H1 (cell line): ENCODE data around the gene PDE4D. TPM values are rescaled to one million over a fixed set of nuclear protein-coding genes. Genes with fewer than 3 reads are reported as not detected.

Experiments
- CTCF ChIA-PET: fragments of 300-600 bp; sonication (Branson Sonifier 250); formaldehyde crosslinking; loops from one replicate; lab custom pipeline; 2021; ENCODE audit not compliant: partially characterized antibody; lab: Charles Lee
- POLR2A ChIA-PET: fragments of 300-600 bp; sonication (Branson Sonifier 250); formaldehyde crosslinking; loops from one replicate; lab custom pipeline; 2021; ENCODE audit warnings: inconsistent platforms; ENCODE audit not compliant: partially characterized antibody; lab: Charles Lee
- DNase-seq, 2 experiments: peaks; one replicate each; pipeline versions ENCODE4 v3.0.0 to v3.0.0-alpha.2; 2010 to 2022; ENCODE audit warnings: low spot score in 2 of 2, low read depth in 1 of 2, mixed read lengths in 1 of 2
- FAIRE-seq: peaks from 2 replicates; lab custom pipeline; 2011; peaks lifted over from hg19 to GRCh38; lab: Jason Lieb, UNC
- H2AFZ ChIP-seq: 2 replicates; pipeline ENCODE4 v1.8.1; 2012; ENCODE audit warnings: low read length, inconsistent platforms
- H2AK5ac ChIP-seq: 2 replicates; pipeline ENCODE4 v1.6.1; 2013; ENCODE audit warnings: low read depth, low read length
- H2BK120ac ChIP-seq: replicated peaks from 2 replicates; pipeline ENCODE3; 2013; ENCODE audit warnings: low read depth, low read length, inconsistent platforms
- H2BK12ac ChIP-seq: 2 replicates; pipeline ENCODE4 v1.6.1; 2013; ENCODE audit warnings: low read depth, low read length
- H2BK15ac ChIP-seq: 2 replicates; pipeline ENCODE4 v1.6.1; 2013; ENCODE audit warnings: low read length
- H2BK20ac ChIP-seq: 2 replicates; pipeline ENCODE4 v1.6.1; 2013; ENCODE audit warnings: low read length
- H2BK5ac ChIP-seq: 2 replicates; pipeline ENCODE4 v1.6.1; 2013; ENCODE audit warnings: low read depth, low read length
- H3K14ac ChIP-seq: 2 replicates; pipeline ENCODE4 v1.6.1; 2013; ENCODE audit warnings: inconsistent platforms; ENCODE audit not compliant: insufficient read length
- H3K18ac ChIP-seq: 2 replicates; pipeline ENCODE4 v1.6.1; 2013; ENCODE audit warnings: low read length; ENCODE audit errors: extremely low read depth
- H3K23ac ChIP-seq: 2 replicates; pipeline ENCODE4 v1.6.1; 2013; ENCODE audit warnings: inconsistent platforms; ENCODE audit not compliant: insufficient read length
- H3K23me2 ChIP-seq: 2 replicates; pipeline ENCODE4 v1.6.1; 2013; ENCODE audit warnings: low read depth, low read length
- H3K27ac ChIP-seq: 2 replicates; pipeline ENCODE4 v1.6.1; 2011; ENCODE audit warnings: low read depth, low read length, inconsistent platforms
- H3K27me3 ChIP-seq, 4 experiments: replicated peaks in 1 of 4; 1 replicate in 1 of 4; 2 replicates in 3 of 4; pipeline versions ENCODE4 v1.6.1 to v1.8.1; 2011 to 2013; ENCODE audit warnings: low read length in 3 of 4, mild to moderate bottlenecking in 3 of 4, inconsistent platforms in 2 of 4, mixed read lengths in 2 of 4, moderate library complexity in 1 of 4; ENCODE audit not compliant: control insufficient read depth in 3 of 4, insufficient read depth in 3 of 4; ENCODE audit errors: extremely low read depth in 1 of 4
- H3K36me3 ChIP-seq, 4 experiments: 2 replicates each; pipeline versions ENCODE4 v1.6.1 to v1.8.1; 2011 to 2013; ENCODE audit warnings: mild to moderate bottlenecking in 4 of 4, low read length in 3 of 4, moderate library complexity in 2 of 4, control low read depth in 1 of 4, inconsistent platforms in 1 of 4; ENCODE audit not compliant: insufficient read depth in 4 of 4, control insufficient read depth in 2 of 4
- H3K4ac ChIP-seq: replicated peaks from 2 replicates; pipeline ENCODE3; 2013; ENCODE audit warnings: low read length, low read depth, mixed read lengths, inconsistent platforms; ENCODE audit not compliant: insufficient read length
- H3K4me1 ChIP-seq, 4 experiments: replicated peaks in 1 of 4; 1 replicate in 1 of 4; 2 replicates in 3 of 4; pipeline versions ENCODE4 v1.6.1 to v1.8.1; 2011 to 2013; ENCODE audit warnings: low read length in 3 of 4, inconsistent platforms in 2 of 4, mixed read lengths in 1 of 4; ENCODE audit not compliant: insufficient read depth in 4 of 4, control insufficient read depth in 3 of 4
- H3K4me2 ChIP-seq, 2 experiments: 2 replicates each; pipeline versions ENCODE4 v1.6.1 to v1.8.1; 2011 to 2013; ENCODE audit warnings: low read depth in 2 of 2, low read length in 2 of 2, control low read depth in 1 of 2, inconsistent platforms in 1 of 2, mild to moderate bottlenecking in 1 of 2; ENCODE audit not compliant: insufficient read depth in 1 of 2
- H3K4me3 ChIP-seq, 4 experiments: fragments of 200-600, 300-600 bp in 1 of 4; sonication (generic), shearing (Covaris generic), sonication (Bioruptor Twin) in 1 of 4; 2 replicates each; pipeline versions ENCODE4 v1.5.1 to v1.8.1; 2011 to 2016; ENCODE audit warnings: low read length in 4 of 4, low read depth in 3 of 4, control low read depth in 2 of 4, inconsistent platforms in 2 of 4, mild to moderate bottlenecking in 2 of 4, mixed read lengths in 1 of 4, moderate library complexity in 1 of 4; ENCODE audit not compliant: insufficient read depth in 2 of 4; ENCODE audit errors: extremely low read depth in 1 of 4
- H3K56ac ChIP-seq: replicated peaks from 2 replicates; pipeline ENCODE3; 2013; ENCODE audit warnings: low read depth, mild to moderate bottlenecking, mixed read lengths, low read length, inconsistent platforms; ENCODE audit not compliant: insufficient read length
- H3K79me1 ChIP-seq: 2 replicates; pipeline ENCODE4 v1.6.1; 2013; ENCODE audit warnings: low read depth, low read length, control low read depth
- H3K79me2 ChIP-seq, 2 experiments: 2 replicates each; pipeline versions ENCODE4 v1.6.1 to v1.8.1; 2012 to 2013; ENCODE audit warnings: low read length in 2 of 2, mild to moderate bottlenecking in 2 of 2, inconsistent platforms in 1 of 2; ENCODE audit not compliant: insufficient read depth in 2 of 2, control insufficient read depth in 1 of 2
- H3K9ac ChIP-seq, 4 experiments: replicated peaks in 1 of 4; 1 replicate in 1 of 4; 2 replicates in 3 of 4; pipeline versions ENCODE4 v1.6.1 to v1.8.1; 2011 to 2013; ENCODE audit warnings: low read depth in 3 of 4, low read length in 3 of 4, control low read depth in 2 of 4, mild to moderate bottlenecking in 2 of 4, moderate library complexity in 2 of 4, inconsistent platforms in 1 of 4; ENCODE audit errors: extremely low read depth in 1 of 4
- H3K9me3 ChIP-seq, 2 experiments: 2 replicates each; pipeline versions ENCODE4 v1.6.1 to v1.8.1; 2012 to 2013; ENCODE audit warnings: mild to moderate bottlenecking in 2 of 2, moderate library complexity in 2 of 2, control low read depth in 1 of 2, inconsistent platforms in 1 of 2, low read depth in 1 of 2, low read length in 1 of 2, mixed read lengths in 1 of 2; ENCODE audit not compliant: insufficient read depth in 2 of 2
- H4K20me1 ChIP-seq, 2 experiments: replicated peaks in 1 of 2; 2 replicates each; pipeline versions ENCODE3 to v1.8.1; 2011 to 2013; ENCODE audit warnings: inconsistent platforms in 2 of 2, low read length in 2 of 2, mild to moderate bottlenecking in 1 of 2; ENCODE audit not compliant: insufficient read depth in 2 of 2, control insufficient read depth in 1 of 2
- H4K5ac ChIP-seq: 2 replicates; pipeline ENCODE4 v1.6.1; 2013; ENCODE audit warnings: low read length, low read depth, mixed read lengths, inconsistent platforms; ENCODE audit not compliant: insufficient read length
- H4K8ac ChIP-seq: 2 replicates; pipeline ENCODE4 v1.8.0; 2013; ENCODE audit warnings: mild to moderate bottlenecking, moderate library complexity, low read length, inconsistent platforms; ENCODE audit not compliant: insufficient read depth; ENCODE audit errors: extremely low read depth
- H4K91ac ChIP-seq: replicated peaks from 2 replicates; pipeline ENCODE3; 2013; ENCODE audit warnings: low read length, mixed read lengths, inconsistent platforms; ENCODE audit not compliant: insufficient read length
- BACH1 ChIP-seq: IDR thresholded peaks from 2 replicates; pipeline ENCODE4 v1.6.1; 2012; ENCODE audit warnings: low read length, improper control_type of control experiment
- CBX5 ChIP-seq: fragments of 300-800, 300-1000 bp; sonication (generic); IDR thresholded peaks from 2 replicates; pipeline ENCODE4 v1.7.1; 2016; ENCODE audit warnings: antibody characterized with exemption, low read length, low read depth
- CBX8 ChIP-seq: fragments of 300-800, 300-1000 bp; sonication (generic); IDR thresholded peaks from 2 replicates; pipeline ENCODE4 v1.7.1; 2016; ENCODE audit warnings: low read depth, low read length, borderline replicate concordance
- EZH2 ChIP-seq: fragments of 200-600 bp; sonication (generic); IDR thresholded peaks from 2 replicates; pipeline ENCODE4 v1.7.1; 2012; ENCODE audit warnings: low read depth, mild to moderate bottlenecking, moderate library complexity, low read length, inconsistent platforms; ENCODE audit not compliant: severe bottlenecking
- KDM1A ChIP-seq: fragments of 200-600, 300-600 bp; sonication (generic); IDR thresholded peaks from 2 replicates; pipeline ENCODE4 v1.7.1; 2016; ENCODE audit warnings: mild to moderate bottlenecking, low read length, borderline replicate concordance
- POLR2A ChIP-seq, 2 experiments: IDR thresholded peaks; 1 replicate in 1 of 2; 2 replicates in 1 of 2; pipeline ENCODE4 v1.6.1; 2011; ENCODE audit warnings: low read depth in 2 of 2, low read length in 2 of 2, mild to moderate bottlenecking in 2 of 2; ENCODE audit errors: control extremely low read depth in 1 of 2
- RXRA ChIP-seq: IDR thresholded peaks from 2 replicates; pipeline ENCODE4 v1.6.1; 2011; ENCODE audit warnings: low read depth, mild to moderate bottlenecking, low read length, moderate library complexity; ENCODE audit not compliant: insufficient read depth
- SRF ChIP-seq: IDR thresholded peaks from 2 replicates; pipeline ENCODE4 v1.6.1; 2011; ENCODE audit warnings: mild to moderate bottlenecking, low read depth, low read length, moderate library complexity
- TAF1 ChIP-seq: IDR thresholded peaks from 2 replicates; pipeline ENCODE4 v1.6.1; 2011; ENCODE audit warnings: mild to moderate bottlenecking, low read depth, low read length
- TAF7 ChIP-seq: optimal IDR thresholded peaks from 2 replicates; pipeline ENCODE3; 2011; ENCODE audit warnings: low read depth, mild to moderate bottlenecking, inconsistent platforms, low read length, moderate library complexity, borderline replicate concordance
- TBP ChIP-seq: IDR thresholded peaks from 2 replicates; pipeline ENCODE4 v1.6.1; 2011; ENCODE audit warnings: low read depth, low read length, improper control_type of control experiment
- YY1 ChIP-seq: IDR thresholded peaks from 2 replicates; pipeline ENCODE4 v1.6.1; 2011; ENCODE audit warnings: low read depth, mild to moderate bottlenecking, low read length
- WGBS, 2 experiments: shearing (Covaris generic) in 1 of 2; methylation state at CpG; one replicate each; pipeline versions ENCODE4 v1.1.6 to v1.1.7; 2013 to 2015; ENCODE audit warnings: low lambda C conversion rate in 2 of 2, mixed read lengths in 2 of 2, inconsistent platforms in 1 of 2, low coverage in 1 of 2, missing lambda C conversion rate in 1 of 2; ENCODE audit not compliant: insufficient replicate concordance in 2 of 2, insufficient coverage in 1 of 2, insufficient read length in 1 of 2; ENCODE audit errors: extremely low coverage in 1 of 2, missing lambda C conversion rate in 1 of 2; 5-methylcytosine and 5-hydroxymethylcytosine counted together
- polyA plus RNA-seq, 7 experiments: library from polyadenylated mRNA; depleted of rRNA in 3 of 7; stranded (reverse) in 5 of 7; unstranded in 2 of 7; fragments of >200 nt in 5 of 7; fragments of 200-250 nt in 2 of 7; gene quantifications; 1 replicate in 5 of 7; 2 replicates in 1 of 7; 4 replicates in 1 of 7; pipeline versions ENCODE4 v1.2.1 to v1.2.3, GENCODE V29; 2011 to 2013; ENCODE audit warnings: missing spikeins in 2 of 7, mixed read lengths in 2 of 7
- total RNA-seq: library from RNA; stranded (reverse); fragmentation: NEBNext Ultra II Directional; extraction: Animal tissue kit (Norgen Biotek cat#: 25700); gene quantifications from 2 replicates; pipeline ENCODE4 v1.2.1, GENCODE V29; 2021
- TF ChIP-seq, protein P1 (sequence below): IDR thresholded peaks from 2 replicates; pipeline ENCODE4 v1.6.1; 2012; ENCODE audit warnings: inconsistent platforms

Gene PDE4D
- total and polyA plus RNA-seq, 2 of the 8 experiments (the other 6 are each of a cell fraction or from before 2014, with no cell fraction given): 2.3 to 3.7 TPM

DNA sequence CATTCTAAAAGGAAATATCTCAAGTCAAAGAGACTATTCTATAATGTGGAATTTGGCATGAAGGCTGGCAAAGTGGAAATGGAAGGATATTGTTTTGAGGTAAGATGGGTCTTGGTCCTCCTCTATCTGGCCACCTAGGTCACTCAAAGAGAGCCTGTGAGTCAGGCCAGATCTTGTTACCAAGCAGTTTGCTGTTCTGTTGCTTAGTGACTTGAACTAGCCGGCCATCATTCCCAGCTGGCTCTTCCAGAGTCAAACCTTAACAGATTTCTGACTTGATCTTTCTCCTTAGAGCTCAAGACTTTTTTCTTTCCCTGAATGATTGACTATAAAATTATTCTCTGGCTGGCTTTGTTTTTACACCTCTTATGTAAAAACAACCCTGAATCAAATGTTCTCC, 136.1 kb downstream of the PDE4D start:
- Histone ChIP-seq H2BK120ac (no peak overlapping the region), H3K14ac (no peak overlapping the region), H3K79me2 (no peaks in the 10 kb centered on the region), H3K4me1 (peaks cover 0 to 2% (median 0%) of the 10 kb centered on the region in 4 experiments; a peak in 1 of 7 replicates), H3K23me2 (peaks cover 2% of the 10 kb centered on the region; the same call in 1 of the 2 replicates), H4K20me1 (no peaks in the 10 kb centered on the region), H2BK15ac (no peak overlapping the region), H3K4me2 (no peak overlapping the region), H3K79me1 (no peaks in the 10 kb centered on the region), H4K91ac (no peak overlapping the region), H2BK5ac (no peak overlapping the region), H3K9me3 (no peaks in the 10 kb centered on the region), H3K23ac (no peak overlapping the region), H2AK5ac (no peak overlapping the region), H2AFZ (no peak overlapping the region), H3K4ac (no peak overlapping the region), H3K27me3 (no peaks in the 10 kb centered on the region), H3K9ac (no peak overlapping the region), H3K18ac (no peak overlapping the region), H4K8ac (no peak overlapping the region), H4K5ac (no peak overlapping the region), H3K27ac (no peak overlapping the region), H3K36me3 (no peaks in the 10 kb centered on the region), H3K4me3 (no peak overlapping the region), H2BK20ac (no peak overlapping the region), H2BK12ac (no peak overlapping the region), H3K56ac (no peak overlapping the region)
- WGBS, 2 experiments: 88% methylated on average over 1 of the region's 1 CpG; no CpG with 5 or more reads in 1 of the 2 experiments
- FAIRE-seq (no peak), DNase-seq (no peak)
- ChIA-PET CTCF (interaction anchor here (1.1 to 1.4 kb wide), 2 partner anchors 41 to 84 kb away, joined by 4 read pairs; no protein-coding TSS in a partner anchor), POLR2A (no interaction called here)
- TF ChIP-seq POLR2A (IDR thresholded peaks at IDR 0.05; ENCODE audit: control extremely low read depth in 1 of 2, low read depth in 2 of 2, low read length in 2 of 2): no peak
- no peak for TF ChIP-seq TAF1
- TF ChIP-seq CBX8: no peak
- TF ChIP-seq TAF7: no peak
- TF ChIP-seq YY1: no peak
- no peak for TF ChIP-seq KDM1A
- TF ChIP-seq SRF: no peak
- TF ChIP-seq RXRA: no peak
- no peak for TF ChIP-seq BACH1
- no peak for TF ChIP-seq CBX5
- TF ChIP-seq, protein P1, sequence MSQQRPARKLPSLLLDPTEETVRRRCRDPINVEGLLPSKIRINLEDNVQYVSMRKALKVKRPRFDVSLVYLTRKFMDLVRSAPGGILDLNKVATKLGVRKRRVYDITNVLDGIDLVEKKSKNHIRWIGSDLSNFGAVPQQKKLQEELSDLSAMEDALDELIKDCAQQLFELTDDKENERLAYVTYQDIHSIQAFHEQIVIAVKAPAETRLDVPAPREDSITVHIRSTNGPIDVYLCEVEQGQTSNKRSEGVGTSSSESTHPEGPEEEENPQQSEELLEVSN: no peak
- no peak for TF ChIP-seq TBP
- TF ChIP-seq EZH2: no peak
